Trophoblast cell (in vitro differentiated cells and primary cell): ENCODE data around the gene PISD.

Source experiments
- DNase-seq, 2 donors: peaks; one replicate each; pipeline ENCODE4 v3.0.0-alpha.2; 2016
- H2AFZ ChIP-seq: 2 replicates; pipeline ENCODE4 v1.6.1; 2013; ENCODE audit warnings: low read length, moderate library complexity, mild to moderate bottlenecking; ENCODE audit not compliant: insufficient read depth, poor library complexity
- H2AK5ac ChIP-seq: 2 replicates; pipeline ENCODE4 v1.6.1; 2013; ENCODE audit warnings: mild to moderate bottlenecking, low read length
- H2BK120ac ChIP-seq: 2 replicates; pipeline ENCODE4 v1.6.1; 2013; ENCODE audit warnings: low read length, mild to moderate bottlenecking, moderate library complexity; ENCODE audit not compliant: insufficient read depth, poor library complexity
- H2BK12ac ChIP-seq: 2 replicates; pipeline ENCODE4 v1.6.1; 2013; ENCODE audit warnings: mild to moderate bottlenecking, low read length, moderate library complexity
- H2BK5ac ChIP-seq: 2 replicates; pipeline ENCODE4 v1.6.1; 2013; ENCODE audit warnings: low read length, low read depth, moderate library complexity, mild to moderate bottlenecking; ENCODE audit not compliant: poor library complexity
- H3K14ac ChIP-seq: 2 replicates; pipeline ENCODE4 v1.6.1; 2013; ENCODE audit warnings: mild to moderate bottlenecking, low read length
- H3K18ac ChIP-seq: 2 replicates; pipeline ENCODE4 v1.6.1; 2013; ENCODE audit warnings: mild to moderate bottlenecking, low read length
- H3K23ac ChIP-seq: 2 replicates; pipeline ENCODE4 v1.6.1; 2013; ENCODE audit warnings: low read length
- H3K27ac ChIP-seq: 2 replicates; pipeline ENCODE4 v1.5.1; 2013; ENCODE audit warnings: low read depth, mild to moderate bottlenecking, inconsistent platforms, low read length, moderate library complexity
- H3K27me3 ChIP-seq: 2 replicates; pipeline ENCODE4 v1.6.1; 2013; ENCODE audit warnings: inconsistent platforms, mild to moderate bottlenecking, low read length, moderate library complexity; ENCODE audit not compliant: insufficient read depth
- H3K36me3 ChIP-seq, 2 experiments: 1 replicate in 1 of 2; 2 replicates in 1 of 2; pipeline ENCODE4 v1.6.1; 2013; ENCODE audit warnings: low read length in 2 of 2, mild to moderate bottlenecking in 2 of 2, moderate library complexity in 1 of 2; ENCODE audit not compliant: insufficient read depth in 2 of 2, control insufficient read depth in 1 of 2
- H3K4ac ChIP-seq: 2 replicates; pipeline ENCODE4 v1.6.1; 2013; ENCODE audit warnings: low read depth, mild to moderate bottlenecking, low read length, moderate library complexity
- H3K4me1 ChIP-seq, 2 experiments: 1 replicate in 1 of 2; 2 replicates in 1 of 2; pipeline ENCODE4 v1.6.1; 2013; ENCODE audit warnings: low read length in 2 of 2, mild to moderate bottlenecking in 2 of 2, moderate library complexity in 1 of 2; ENCODE audit not compliant: insufficient read depth in 2 of 2, control insufficient read depth in 1 of 2
- H3K4me2 ChIP-seq: 2 replicates; pipeline ENCODE4 v1.6.1; 2013; ENCODE audit warnings: inconsistent platforms, mild to moderate bottlenecking, low read length, moderate library complexity
- H3K4me3 ChIP-seq: 2 replicates; pipeline ENCODE4 v1.5.1; 2013; ENCODE audit warnings: mild to moderate bottlenecking, low read depth, low read length, inconsistent platforms
- H3K79me1 ChIP-seq: one replicate; pipeline ENCODE4 v1.6.1; 2013; ENCODE audit warnings: low read length
- H3K79me2 ChIP-seq: 2 replicates; pipeline ENCODE4 v1.6.1; 2013; ENCODE audit warnings: low read length, mild to moderate bottlenecking; ENCODE audit not compliant: control insufficient read depth, insufficient read depth, poor library complexity
- H3K9ac ChIP-seq: 2 replicates; pipeline ENCODE4 v1.6.1; 2013; ENCODE audit warnings: mild to moderate bottlenecking, low read length
- H3K9me3 ChIP-seq: 2 replicates; pipeline ENCODE4 v1.6.1; 2013; ENCODE audit warnings: low read depth, mild to moderate bottlenecking, control low read depth, inconsistent platforms, low read length; ENCODE audit not compliant: insufficient read depth
- H4K12ac ChIP-seq: 2 replicates; pipeline ENCODE4 v1.6.1; 2013; ENCODE audit warnings: low read depth, mild to moderate bottlenecking, low read length, moderate library complexity
- H4K8ac ChIP-seq: 2 replicates; pipeline ENCODE4 v1.6.1; 2013; ENCODE audit warnings: low read depth, mild to moderate bottlenecking, low read length, moderate library complexity
- H4K91ac ChIP-seq: one replicate; pipeline ENCODE4 v1.6.1; 2013; ENCODE audit warnings: low read depth, mild to moderate bottlenecking, low read length, moderate library complexity
- WGBS: extraction: QIAGEN DNeasy Blood & Tissue Kit; methylation state at CpG from one replicate; pipeline ENCODE4 v1.1.7; 2013; ENCODE audit warnings: missing lambda C conversion rate; ENCODE audit not compliant: insufficient read length, insufficient coverage; ENCODE audit errors: extremely low coverage; 5-methylcytosine and 5-hydroxymethylcytosine counted together

PISD gene

DNA sequence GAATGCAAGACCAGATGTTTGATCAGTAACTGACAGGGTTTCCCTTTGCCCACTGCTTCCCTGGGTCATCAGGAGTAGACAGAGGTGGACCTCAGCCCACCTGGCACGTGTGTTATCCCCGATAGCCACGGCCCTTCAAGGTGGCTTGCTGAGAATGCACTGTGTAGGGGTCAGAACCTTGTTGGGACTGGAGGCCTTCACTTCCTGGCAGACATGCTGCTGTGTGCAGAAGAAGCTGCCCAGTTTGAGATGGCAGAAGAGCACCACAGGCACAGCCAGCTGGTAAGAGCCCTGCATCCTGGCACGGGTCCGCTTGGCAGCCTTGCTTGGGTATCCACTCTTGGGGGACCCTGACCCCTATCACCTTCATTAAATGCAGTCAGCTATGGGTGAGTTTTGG is 83.8 kb downstream of the PISD start:
- no peak overlapping the region for H3K23ac ChIP-seq
- WGBS: no CpG with 5 or more reads among the region's 5 CpGs
- H3K36me3 ChIP-seq: peaks cover 0 to 3% of the 10 kb centered on the region in 2 experiments

DNA sequence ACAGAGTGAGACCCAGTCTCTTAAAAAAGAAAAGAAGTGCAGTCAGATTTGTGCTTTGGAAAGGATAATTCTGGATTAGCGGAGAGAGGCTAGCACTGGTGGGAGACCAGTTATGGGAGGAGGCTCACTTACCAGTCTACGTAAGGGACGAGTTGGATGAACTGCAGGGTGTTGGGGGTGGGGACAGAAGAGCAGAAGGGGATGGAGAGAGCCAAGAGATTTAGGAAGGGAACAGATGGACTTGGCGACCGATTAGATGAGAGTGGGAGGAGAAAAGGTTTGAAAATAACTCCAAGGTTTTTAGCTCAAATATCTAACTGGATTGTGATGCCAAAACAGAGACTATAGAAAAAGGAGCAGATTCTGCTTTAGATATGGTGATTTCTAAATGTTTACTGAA is 84.3 kb downstream of the PISD start:
- peaks cover 0 to 3% of the 10 kb centered on the region in 2 experiments for H3K36me3 ChIP-seq
- H3K79me1 ChIP-seq: no peaks in the 10 kb centered on the region
- H3K27ac ChIP-seq: no peak overlapping the region
- no peak overlapping the region for H2BK120ac ChIP-seq
- no peak overlapping the region for H3K18ac ChIP-seq
- H3K9me3 ChIP-seq: peaks cover 2% of the 10 kb centered on the region
- no peak overlapping the region for H3K14ac ChIP-seq
- H4K12ac ChIP-seq: no peak overlapping the region
- no peak overlapping the region for H2BK5ac ChIP-seq
- no peak overlapping the region for H4K8ac ChIP-seq
- no peak overlapping the region for H3K23ac ChIP-seq
- H3K4me2 ChIP-seq: no peak overlapping the region
- H3K9ac ChIP-seq: no peak overlapping the region
- H3K4ac ChIP-seq: no peak overlapping the region
- H2AK5ac ChIP-seq: no peak overlapping the region
- H4K91ac ChIP-seq: no peak overlapping the region
- no CpG with 5 or more reads among the region's 5 CpGs for WGBS
- H3K27me3 ChIP-seq: no peaks in the 10 kb centered on the region
- H3K4me3 ChIP-seq: no peak overlapping the region
- no peak for DNase-seq
- H2BK12ac ChIP-seq: no peak overlapping the region
- H3K79me2 ChIP-seq: no peaks in the 10 kb centered on the region
- no peak overlapping the region for H2AFZ ChIP-seq
- no peaks in the 10 kb centered on the region for H3K4me1 ChIP-seq

More for the DNA sequence above, 83.8 kb downstream of the PISD start:
- Histone ChIP-seq H3K27ac (no peak overlapping the region), H2AFZ (no peak overlapping the region), H3K79me2 (no peaks in the 10 kb centered on the region), H4K8ac (no peak overlapping the region), H3K4me1 (no peaks in the 10 kb centered on the region), H2BK5ac (no peak overlapping the region), H3K79me1 (no peaks in the 10 kb centered on the region), H4K91ac (no peak overlapping the region), H3K4ac (no peak overlapping the region), H3K9me3 (peaks cover 2% of the 10 kb centered on the region), H3K27me3 (no peaks in the 10 kb centered on the region), H3K9ac (no peak overlapping the region), H2BK120ac (no peak overlapping the region), H4K12ac (no peak overlapping the region), H2BK12ac (no peak overlapping the region), H3K18ac (no peak overlapping the region), H3K14ac (no peak overlapping the region), H3K4me2 (no peak overlapping the region), H3K4me3 (no peak overlapping the region), H2AK5ac (no peak overlapping the region)
- no peak for DNase-seq

DNA sequence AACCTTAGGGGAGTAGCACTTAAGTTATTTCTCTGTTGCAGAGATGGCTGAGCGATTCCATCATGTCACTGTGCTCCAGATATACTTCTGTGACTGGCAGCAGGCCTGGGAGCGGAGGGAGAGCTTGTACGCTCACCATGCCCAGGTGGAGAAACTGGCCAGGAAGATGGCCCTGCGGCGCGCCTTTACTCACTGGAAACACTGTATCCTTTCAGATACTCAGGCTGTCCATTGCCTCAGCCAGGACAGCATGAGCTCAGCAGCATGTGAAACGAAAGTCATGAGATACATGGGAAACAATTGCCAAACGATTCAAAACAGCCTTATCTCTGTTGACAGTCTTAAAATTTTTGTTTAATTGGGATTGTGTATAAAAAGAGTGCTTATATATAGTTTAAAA is 86.8 kb downstream of the PISD start:
- H3K9ac ChIP-seq: no peak overlapping the region
- H4K8ac ChIP-seq: no peak overlapping the region
- WGBS: no CpG with 5 or more reads among the region's 8 CpGs
- H3K14ac ChIP-seq: no peak overlapping the region
- no peak overlapping the region for H2AK5ac ChIP-seq
- no peak overlapping the region for H3K4me3 ChIP-seq
- no peak overlapping the region for H2BK5ac ChIP-seq
- H4K12ac ChIP-seq: no peak overlapping the region
- H3K27ac ChIP-seq: no peak overlapping the region
- no peak overlapping the region for H4K91ac ChIP-seq
- no peaks in the 10 kb centered on the region for H3K79me1 ChIP-seq
- H3K27me3 ChIP-seq: no peaks in the 10 kb centered on the region
- H3K4me1 ChIP-seq: no peaks in the 10 kb centered on the region
- H3K18ac ChIP-seq: no peak overlapping the region
- peak in 1 of 2 donors; percentile 8 for DNase-seq
- H3K9me3 ChIP-seq: peaks cover 2% of the 10 kb centered on the region
- H3K79me2 ChIP-seq: no peaks in the 10 kb centered on the region
- H2AFZ ChIP-seq: no peak overlapping the region
- no peak overlapping the region for H2BK120ac ChIP-seq
- no peak overlapping the region for H2BK12ac ChIP-seq
- H3K4ac ChIP-seq: no peak overlapping the region
- H3K23ac ChIP-seq: no peak overlapping the region
- H3K36me3 ChIP-seq: peaks cover 0 to 3% of the 10 kb centered on the region in 2 experiments
- H3K4me2 ChIP-seq: no peak overlapping the region

DNA sequence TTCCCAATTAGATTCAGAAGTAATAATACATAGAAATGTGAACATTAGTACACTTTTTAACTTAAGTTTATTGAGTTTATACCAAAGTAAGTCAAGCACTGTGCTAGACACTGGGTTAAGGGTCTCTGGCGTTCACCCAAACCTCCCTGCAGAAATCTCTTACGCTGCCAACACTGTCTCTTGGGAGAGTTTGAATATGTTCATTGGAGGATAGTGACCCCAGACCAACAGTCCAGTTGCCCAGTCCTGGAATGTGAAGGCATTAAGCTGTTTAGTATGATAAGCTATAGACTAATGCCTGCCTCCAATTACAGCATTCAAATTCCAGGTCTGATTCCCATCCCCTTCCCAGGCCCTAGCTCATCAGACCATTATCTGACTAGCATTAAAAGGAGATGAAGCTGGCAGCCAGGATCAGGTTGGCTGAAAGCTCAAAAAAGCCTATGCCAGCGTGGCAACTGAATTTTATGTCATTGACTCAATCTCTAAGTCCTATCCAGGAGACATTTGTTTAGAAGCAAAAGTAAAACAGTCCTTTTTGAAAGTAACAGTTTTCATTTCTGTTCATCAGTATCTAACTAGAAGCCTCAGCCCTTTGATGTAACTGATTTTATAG is 87.9 kb downstream of the PISD start:
- no peak overlapping the region for H4K91ac ChIP-seq
- H3K4me1 ChIP-seq: no peaks in the 10 kb centered on the region
- no peaks in the 10 kb centered on the region for H3K79me1 ChIP-seq
- peaks cover 2% of the 10 kb centered on the region for H3K9me3 ChIP-seq
- no peak overlapping the region for H3K23ac ChIP-seq
- no peak overlapping the region for H3K27ac ChIP-seq
- H3K4ac ChIP-seq: no peak overlapping the region
- peaks cover 0 to 3% of the 10 kb centered on the region in 2 experiments for H3K36me3 ChIP-seq
- H3K18ac ChIP-seq: no peak overlapping the region
- no peak overlapping the region for H3K4me2 ChIP-seq
- WGBS: no CpG with 5 or more reads among the region's 3 CpGs
- DNase-seq: no peak
- H3K14ac ChIP-seq: no peak overlapping the region
- no peaks in the 10 kb centered on the region for H3K79me2 ChIP-seq
- H2BK12ac ChIP-seq: no peak overlapping the region
- H2AFZ ChIP-seq: no peak overlapping the region
- no peak overlapping the region for H2BK5ac ChIP-seq
- no peak overlapping the region for H2AK5ac ChIP-seq
- no peaks in the 10 kb centered on the region for H3K27me3 ChIP-seq
- no peak overlapping the region for H4K12ac ChIP-seq
- no peak overlapping the region for H4K8ac ChIP-seq
- no peak overlapping the region for H3K9ac ChIP-seq
- H2BK120ac ChIP-seq: no peak overlapping the region
- H3K4me3 ChIP-seq: no peak overlapping the region
